ACC112 (cell line): ENCODE measurements around the gene HOXD8.

Source experiments
- H2AFZ ChIP-seq: fragments of 200-600 bp; sonication (generic); one replicate; pipeline ENCODE4 v1.6.0; 2017; ENCODE audit warnings: antibody characterized with exemption, low read length; ENCODE audit not compliant: unreplicated experiment
- H3K27ac ChIP-seq: fragments of 200-600 bp; sonication (generic); 2 replicates; pipeline ENCODE4 v1.5.1; 2014; ENCODE audit warnings: low read depth, mild to moderate bottlenecking, antibody characterized with exemption, low read length, moderate library complexity
- H3K27me3 ChIP-seq: fragments of 200-600 bp; sonication (generic); 2 replicates; pipeline ENCODE4 v1.6.1; 2014; ENCODE audit warnings: mild to moderate bottlenecking, antibody characterized with exemption, low read length, moderate library complexity, mixed read lengths; ENCODE audit not compliant: insufficient read depth
- H3K36me3 ChIP-seq: fragments of 200-600 bp; sonication (generic); 2 replicates; pipeline ENCODE4 v1.6.1; 2016; ENCODE audit warnings: mild to moderate bottlenecking, antibody characterized with exemption, low read length, moderate library complexity, mixed read lengths; ENCODE audit not compliant: insufficient read depth
- H3K4me1 ChIP-seq: fragments of 200-600 bp; sonication (generic); one replicate; pipeline ENCODE4 v1.6.1; 2016; ENCODE audit warnings: low read length, mixed read lengths; ENCODE audit not compliant: insufficient read depth, unreplicated experiment, control insufficient read depth
- H3K4me3 ChIP-seq: fragments of 200-600 bp; sonication (generic); 2 replicates; pipeline ENCODE4 v1.5.1; 2014; ENCODE audit warnings: mild to moderate bottlenecking, low read depth, low read length
- H3K79me2 ChIP-seq: fragments of 200-600 bp; sonication (generic); one replicate; pipeline ENCODE4 v1.6.0; 2016; ENCODE audit warnings: low read length; ENCODE audit not compliant: control insufficient read depth, unreplicated experiment, insufficient read depth

The HOXD8 gene

GRCh38 chr2:176099159-176099727, 30.3 kb upstream of the HOXD8 start:
- Histone ChIP-seq H3K79me2 (no peaks in the 10 kb centered on the region), H3K4me1 (peaks cover under 1% of the 10 kb centered on the region), H2AFZ (no peak overlapping the region), H3K27ac (no peak overlapping the region), H3K36me3 (no peaks in the 10 kb centered on the region), H3K4me3 (no peak overlapping the region), H3K27me3 (peaks cover 99% of the 10 kb centered on the region)

DNA sequence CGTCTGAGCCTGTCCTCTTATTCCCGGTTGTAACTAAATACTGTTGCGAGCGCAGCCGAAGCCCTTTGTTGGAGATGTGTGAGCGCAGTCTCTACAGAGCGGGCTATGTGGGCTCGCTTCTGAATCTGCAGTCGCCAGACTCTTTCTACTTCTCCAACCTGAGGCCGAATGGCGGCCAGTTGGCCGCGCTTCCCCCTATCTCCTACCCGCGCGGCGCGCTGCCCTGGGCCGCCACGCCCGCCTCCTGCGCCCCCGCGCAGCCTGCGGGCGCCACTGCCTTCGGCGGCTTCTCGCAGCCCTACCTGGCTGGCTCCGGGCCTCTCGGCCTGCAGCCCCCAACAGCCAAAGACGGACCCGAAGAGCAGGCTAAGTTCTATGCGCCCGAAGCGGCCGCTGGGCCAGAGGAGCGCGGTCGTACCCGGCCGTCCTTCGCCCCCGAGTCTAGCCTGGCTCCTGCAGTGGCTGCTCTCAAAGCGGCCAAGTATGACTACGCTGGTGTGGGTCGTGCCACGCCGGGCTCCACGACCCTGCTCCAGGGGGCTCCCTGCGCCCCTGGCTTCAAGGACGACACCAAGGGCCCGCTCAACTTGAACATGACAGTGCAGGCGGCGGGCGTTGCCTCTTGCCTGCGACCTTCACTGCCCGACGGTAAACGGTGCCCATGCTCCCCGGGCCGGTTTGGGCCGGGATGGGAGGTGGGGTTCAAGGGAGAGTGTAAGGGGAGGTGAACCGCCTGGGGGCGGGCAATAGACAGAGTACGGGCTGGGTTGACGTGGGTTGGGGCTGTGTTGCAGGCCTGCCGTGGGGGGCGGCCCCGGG, 29.6 kb upstream of the HOXD8 start, which contains the start of gene HOXD12:
HOXD12 (plus strand) TSS at position 68 of the 819 bp plus-strand sequence; CDS start at position 75, 7 bp downstream.
- Histone ChIP-seq H2AFZ (no peak within 1 kb of the TSS), H3K36me3 (no peaks in the 10 kb centered on the region), H3K79me2 (no peaks in the 10 kb centered on the region), H3K27me3 (peaks cover 99% of the 10 kb centered on the region), H3K4me3 (no peak within 1 kb of the TSS), H3K4me1 (peaks cover 8% of the 10 kb centered on the region), H3K27ac (no peak within 1 kb of the TSS)

- Histone ChIP-seq H3K36me3 (no peaks in the 10 kb centered on the region), H2AFZ (no peak overlapping the region), H3K4me1 (peaks cover 8% of the 10 kb centered on the region), H3K79me2 (no peaks in the 10 kb centered on the region), H3K27me3 (peaks cover 99% of the 10 kb centered on the region), H3K4me3 (no peak overlapping the region), H3K27ac (no peak overlapping the region)
Measured at GRCh38 chr2:176100547-176101140, 28.9 kb upstream of the HOXD8 start.

- Histone ChIP-seq H3K79me2 (no peaks in the 10 kb centered on the region), H2AFZ (no peak overlapping the region), H3K36me3 (no peaks in the 10 kb centered on the region), H3K27me3 (peaks cover 99% of the 10 kb centered on the region), H3K4me3 (no peak overlapping the region), H3K4me1 (peaks cover 8% of the 10 kb centered on the region), H3K27ac (no peak overlapping the region)
Measured at GRCh38 chr2:176101216-176101830, 28.2 kb upstream of the HOXD8 start.

DNA sequence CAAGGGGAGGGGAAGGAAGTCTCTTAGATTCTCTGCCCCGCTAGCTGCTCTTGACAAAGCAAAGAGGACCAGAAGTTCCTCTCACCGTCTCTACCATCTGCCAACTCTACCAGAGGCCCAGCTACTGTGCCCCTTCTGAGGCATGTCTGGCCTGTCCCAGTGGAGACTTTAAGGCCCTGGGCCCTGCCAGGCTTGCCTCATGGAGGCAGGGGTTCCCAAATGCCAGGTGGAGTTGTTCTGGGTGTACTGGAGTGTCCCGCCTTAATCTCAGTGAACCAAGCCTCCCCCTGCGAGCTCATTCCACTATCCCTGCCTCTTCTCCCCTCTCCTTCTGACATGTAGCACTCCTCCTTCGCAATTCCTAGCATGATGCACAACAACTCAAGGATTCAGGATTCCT, 27.7 kb upstream of the HOXD8 start:
- no peaks in the 10 kb centered on the region for H3K36me3 ChIP-seq
- no peak overlapping the region for H2AFZ ChIP-seq
- no peak overlapping the region for H3K27ac ChIP-seq
- peaks cover 8% of the 10 kb centered on the region for H3K4me1 ChIP-seq
- peaks cover 99% of the 10 kb centered on the region for H3K27me3 ChIP-seq
- no peaks in the 10 kb centered on the region for H3K79me2 ChIP-seq
- H3K4me3 ChIP-seq = no peak overlapping the region

DNA sequence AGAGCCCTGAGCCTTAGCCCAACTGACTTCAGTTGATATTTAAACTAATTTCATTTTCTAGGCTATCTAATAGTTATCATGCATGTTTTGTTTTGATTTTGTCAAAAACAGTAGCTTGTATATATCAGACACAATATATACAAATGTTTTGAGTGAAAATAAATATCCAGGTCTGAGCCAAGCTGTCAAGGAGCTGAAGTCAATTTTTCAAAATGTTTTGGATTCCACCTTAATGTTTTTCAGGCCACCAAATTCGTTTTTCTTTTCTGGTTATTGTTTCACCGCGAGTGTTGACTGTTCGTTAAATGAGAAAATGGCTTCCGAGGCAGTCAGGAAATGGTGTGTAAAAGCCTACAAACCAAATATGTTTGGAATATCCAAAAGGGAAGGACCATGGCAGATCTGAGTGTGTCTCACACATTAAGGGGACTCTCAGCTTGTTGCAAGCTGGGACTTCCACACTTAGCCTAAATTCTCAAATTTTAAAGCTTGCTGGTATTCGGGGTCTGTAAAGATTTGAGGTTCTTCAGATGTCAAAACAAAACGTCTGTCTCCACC, 27.1 kb upstream of the HOXD8 start:
- Histone ChIP-seq H3K4me3 (no peak overlapping the region), H3K36me3 (no peaks in the 10 kb centered on the region), H3K79me2 (no peaks in the 10 kb centered on the region), H3K27me3 (peaks cover 99% of the 10 kb centered on the region), H2AFZ (no peak overlapping the region), H3K27ac (no peak overlapping the region), H3K4me1 (peaks cover 8% of the 10 kb centered on the region)

GRCh38 chr2:176103194-176103593, 26.3 kb upstream of the HOXD8 start:
- Histone ChIP-seq H3K4me1 (peaks cover 8% of the 10 kb centered on the region), H3K36me3 (no peaks in the 10 kb centered on the region), H2AFZ (no peak overlapping the region), H3K4me3 (no peak overlapping the region), H3K27me3 (peaks cover 98% of the 10 kb centered on the region), H3K27ac (no peak overlapping the region), H3K79me2 (no peaks in the 10 kb centered on the region)

DNA sequence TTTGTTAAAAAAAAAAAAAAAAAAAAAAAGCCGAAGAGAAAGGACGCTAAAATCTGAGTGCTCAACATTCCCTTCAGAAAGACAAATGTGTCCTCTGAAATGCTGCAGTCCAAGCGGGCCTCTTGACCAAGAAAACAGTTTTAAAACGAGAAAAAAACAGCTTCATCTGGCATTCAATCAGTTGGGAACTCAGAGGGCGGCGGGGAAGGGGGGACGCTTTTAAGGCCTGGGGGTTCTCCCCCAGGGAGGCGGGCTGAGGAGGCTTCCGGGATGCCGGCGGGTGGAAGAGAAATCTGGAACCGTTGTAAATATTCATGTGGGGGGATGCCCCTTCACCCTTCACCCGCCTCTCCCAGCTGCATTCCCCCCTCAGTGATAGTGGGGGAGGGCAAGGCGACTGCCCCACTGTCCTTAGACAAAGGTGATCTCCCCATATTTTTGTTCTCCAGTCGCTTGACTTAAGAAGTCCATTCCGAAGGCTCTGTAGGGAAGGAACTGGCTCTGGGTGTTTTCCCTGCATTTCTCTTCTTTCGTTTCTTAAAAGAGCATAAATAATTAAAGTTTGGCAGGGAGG, 25.7 kb upstream of the HOXD8 start:
- Histone ChIP-seq H2AFZ (no peak overlapping the region), H3K27me3 (peaks cover 97% of the 10 kb centered on the region), H3K79me2 (no peaks in the 10 kb centered on the region), H3K36me3 (no peaks in the 10 kb centered on the region), H3K27ac (no peak overlapping the region), H3K4me3 (peak overlapping the region; percentile 54; the same call in 1 of the 2 replicates), H3K4me1 (peaks cover 8% of the 10 kb centered on the region)

GRCh38 chr2:176104316-176105077, 25.0 kb upstream of the HOXD8 start:
- Histone ChIP-seq H2AFZ (no peak overlapping the region), H3K36me3 (no peaks in the 10 kb centered on the region), H3K79me2 (no peaks in the 10 kb centered on the region), H3K27ac (no peak overlapping the region), H3K4me3 (peak overlapping the region; percentile 54), H3K4me1 (peaks cover 8% of the 10 kb centered on the region), H3K27me3 (peaks cover 97% of the 10 kb centered on the region)
